BJ (cell line): Measurements from ENCODE around the gene FAM168A. TPM values are rescaled to one million over a fixed set of nuclear protein-coding genes. Genes with fewer than 3 reads are reported as not detected.

Experiments
- CTCF ChIA-PET: fragments of 350-600 bp; formaldehyde crosslinking; extraction: SDS; loops from one replicate; lab custom pipeline; 2021; ENCODE audit warnings: antibody characterized with exemption, inconsistent platforms; lab: Yijun Ruan, JAX
- POLR2A ChIA-PET: fragments of 300-600 bp; sonication (Branson Sonifier 250); formaldehyde crosslinking; extraction: SDS; loops from one replicate; lab custom pipeline; 2021; ENCODE audit warnings: antibody characterized with exemption; lab: Charles Lee
- DNase-seq: peaks from one replicate; pipeline ENCODE4 v3.0.0-alpha.2; 2011; ENCODE audit warnings: low read depth
- H3K27me3 ChIP-seq: 2 replicates; pipeline ENCODE4 v1.6.0; 2011; ENCODE audit warnings: low read length; ENCODE audit not compliant: control insufficient read depth, insufficient read depth
- H3K36me3 ChIP-seq: 2 replicates; pipeline ENCODE4 v1.5.1; 2011; ENCODE audit warnings: low read length; ENCODE audit not compliant: control insufficient read depth, insufficient read depth
- H3K4me3 ChIP-seq: 2 replicates; pipeline ENCODE4 v1.5.1; 2011; ENCODE audit warnings: low read depth, mild to moderate bottlenecking, control low read depth, low read length
- CTCF ChIP-seq: IDR thresholded peaks from 2 replicates; pipeline ENCODE4 v1.5.1; 2011; ENCODE audit warnings: low read depth, mild to moderate bottlenecking, control low read depth, inconsistent platforms, low read length, moderate library complexity; ENCODE audit not compliant: insufficient read depth
- polyA plus RNA-seq: library from polyadenylated mRNA; depleted of rRNA; stranded (reverse); fragments of >200 nt; gene quantifications from 2 replicates; pipeline ENCODE4 v1.2.3, GENCODE V29; 2011

Gene FAM168A
- polyA plus RNA-seq, 1 experiment: 19.1 TPM

DNA sequence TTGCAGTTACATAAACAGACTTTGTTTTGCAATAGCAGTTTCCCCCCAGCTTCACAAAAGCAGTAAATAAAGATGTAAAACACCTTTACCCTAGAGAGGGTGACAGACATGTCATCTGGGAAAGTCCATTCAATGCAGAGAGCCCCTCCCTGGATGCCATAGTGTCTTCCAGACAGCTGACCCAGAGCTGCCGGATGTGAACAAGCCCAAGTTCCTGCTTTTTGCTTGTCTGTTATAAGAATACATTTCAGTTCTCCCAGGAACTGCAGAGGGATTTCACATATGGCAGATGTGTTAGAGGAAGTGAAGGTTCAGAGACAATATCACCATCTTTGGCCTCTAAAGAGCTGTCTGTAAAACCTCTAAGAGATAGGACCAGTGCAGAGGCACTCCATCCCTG, 172.8 kb downstream of the FAM168A start:
- H3K27me3 ChIP-seq: no peaks in the 10 kb centered on the region
- CTCF ChIA-PET: interaction anchor here (1.1 to 1.4 kb wide), 2 partner anchors 10 to 28 kb away, joined by 3 to 6 read pairs; no protein-coding TSS in a partner anchor
- TF ChIP-seq CTCF: no peak
- no peak overlapping the region for H3K4me3 ChIP-seq
- no peaks in the 10 kb centered on the region for H3K36me3 ChIP-seq
- POLR2A ChIA-PET: no interaction called here
- DNase-seq: no peak

GRCh38 chr11:73423506-73423905, 174.4 kb downstream of the FAM168A start:
- Histone ChIP-seq H3K36me3 (no peaks in the 10 kb centered on the region), H3K27me3 (no peaks in the 10 kb centered on the region), H3K4me3 (no peak overlapping the region)
- POLR2A ChIA-PET: interaction anchor here (0.5 kb wide), 1 partner anchor 116 kb away, joined by 5 read pairs; no protein-coding TSS in a partner anchor
- no peak for DNase-seq
- no peak for TF ChIP-seq CTCF
- CTCF ChIA-PET: interaction anchor here (1.1 to 2.1 kb wide), 4 partner anchors 9 to 237 kb away, joined by 3 to 5 read pairs (median 4); no protein-coding TSS in a partner anchor

DNA sequence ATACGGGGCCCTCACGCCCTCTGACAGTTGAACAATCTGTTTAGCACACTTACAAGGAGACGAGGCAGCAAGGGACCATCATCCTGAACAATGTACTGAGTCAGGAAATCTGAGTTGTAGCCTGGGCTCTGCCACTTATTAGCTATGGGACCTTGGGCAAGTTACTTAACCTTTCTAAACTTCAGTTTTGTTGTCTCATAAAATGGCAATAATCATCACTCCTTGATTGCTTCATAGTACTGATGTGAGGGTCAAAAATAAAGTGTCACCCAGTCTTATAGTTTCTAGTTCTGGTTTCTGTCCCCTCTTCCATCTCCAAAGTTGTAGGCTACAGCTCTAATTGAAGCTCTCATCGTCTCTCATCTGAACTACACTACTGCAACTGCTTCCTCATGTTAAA, 175.0 kb downstream of the FAM168A start:
- no peak for DNase-seq
- H3K4me3 ChIP-seq: no peak overlapping the region
- ChIA-PET CTCF (interaction anchor here (1.1 to 2.1 kb wide), 4 partner anchors 8 to 238 kb away, joined by 3 to 5 read pairs (median 4); no protein-coding TSS in a partner anchor), POLR2A (no interaction called here)
- no peak for TF ChIP-seq CTCF
- H3K27me3 ChIP-seq: no peaks in the 10 kb centered on the region
- 0 out of 2 replicates have a peak, but pooled peaks cover 2% of the 10 kb centered on the region for H3K36me3 ChIP-seq

DNA sequence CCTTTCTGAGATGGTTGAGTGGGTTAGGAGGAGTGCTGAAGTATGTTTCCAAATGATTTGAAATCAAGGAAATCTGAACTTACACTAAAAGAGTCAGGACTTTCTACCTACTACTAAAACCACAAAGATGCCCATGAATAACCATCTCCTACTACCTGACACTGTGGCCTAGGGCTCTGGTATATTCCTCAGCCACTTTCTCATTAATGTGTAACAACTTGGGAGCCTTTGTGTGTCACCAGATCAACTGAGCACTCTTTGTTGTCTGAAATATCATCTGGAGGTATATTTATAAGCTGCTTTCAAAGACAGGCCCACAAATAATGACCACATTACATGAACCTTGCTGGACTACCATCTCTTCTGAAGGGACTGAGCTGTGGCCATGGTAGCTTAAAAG, 177.8 kb downstream of the FAM168A start:
- ChIA-PET CTCF (no interaction called here), POLR2A (no interaction called here)

GRCh38 chr11:73416786-73417185, 181.1 kb downstream of the FAM168A start:
- TF ChIP-seq CTCF: no peak
- 0 out of 2 replicates have a peak, but pooled peaks cover 2% of the 10 kb centered on the region for H3K36me3 ChIP-seq
- no peaks in the 10 kb centered on the region for H3K27me3 ChIP-seq
- CTCF ChIA-PET: interaction anchor here (1.0 kb wide), 2 partner anchors 64 to 244 kb away, joined by 3 to 4 read pairs; no protein-coding TSS in a partner anchor
- no peak overlapping the region for H3K4me3 ChIP-seq
- POLR2A ChIA-PET: no interaction called here
- DNase-seq: no peak

More for the DNA sequence above, 177.8 kb downstream of the FAM168A start:
- no peak for DNase-seq
- no peak for TF ChIP-seq CTCF
- Histone ChIP-seq H3K4me3 (no peak overlapping the region), H3K36me3 (0 out of 2 replicates have a peak, but pooled peaks cover 2% of the 10 kb centered on the region), H3K27me3 (no peaks in the 10 kb centered on the region)
